LNCAP (cell line): Measurements from ENCODE around the gene TBC1D14.

Experiments
- CTCF ChIP-seq: fragments of 450-650 bp; IDR thresholded peaks from 2 replicates; pipeline ENCODE4 v1.5.1; 2017; ENCODE audit warnings: mild to moderate bottlenecking

Gene TBC1D14

DNA sequence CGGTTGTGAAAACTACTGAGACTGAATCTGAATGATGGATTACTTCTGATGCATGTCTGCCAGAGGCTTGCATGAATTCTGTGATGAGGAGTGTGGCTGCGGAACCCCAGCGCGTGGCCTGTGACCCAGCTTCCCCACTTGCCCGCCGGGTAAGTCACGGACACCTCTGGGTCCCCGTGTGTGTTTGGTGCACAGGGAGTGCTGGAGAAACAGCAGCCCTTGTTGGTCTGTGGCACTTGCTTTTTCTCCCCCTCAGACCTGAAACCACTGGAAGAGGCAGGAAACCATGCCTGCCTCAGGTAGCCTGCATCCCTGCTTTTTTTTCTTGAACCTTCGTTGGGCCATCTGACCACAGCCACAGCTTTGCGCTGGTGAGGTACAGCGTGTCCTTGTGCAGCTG lies 81.6 kb downstream of the TBC1D14 start:
- no peak for TF ChIP-seq CTCF

DNA sequence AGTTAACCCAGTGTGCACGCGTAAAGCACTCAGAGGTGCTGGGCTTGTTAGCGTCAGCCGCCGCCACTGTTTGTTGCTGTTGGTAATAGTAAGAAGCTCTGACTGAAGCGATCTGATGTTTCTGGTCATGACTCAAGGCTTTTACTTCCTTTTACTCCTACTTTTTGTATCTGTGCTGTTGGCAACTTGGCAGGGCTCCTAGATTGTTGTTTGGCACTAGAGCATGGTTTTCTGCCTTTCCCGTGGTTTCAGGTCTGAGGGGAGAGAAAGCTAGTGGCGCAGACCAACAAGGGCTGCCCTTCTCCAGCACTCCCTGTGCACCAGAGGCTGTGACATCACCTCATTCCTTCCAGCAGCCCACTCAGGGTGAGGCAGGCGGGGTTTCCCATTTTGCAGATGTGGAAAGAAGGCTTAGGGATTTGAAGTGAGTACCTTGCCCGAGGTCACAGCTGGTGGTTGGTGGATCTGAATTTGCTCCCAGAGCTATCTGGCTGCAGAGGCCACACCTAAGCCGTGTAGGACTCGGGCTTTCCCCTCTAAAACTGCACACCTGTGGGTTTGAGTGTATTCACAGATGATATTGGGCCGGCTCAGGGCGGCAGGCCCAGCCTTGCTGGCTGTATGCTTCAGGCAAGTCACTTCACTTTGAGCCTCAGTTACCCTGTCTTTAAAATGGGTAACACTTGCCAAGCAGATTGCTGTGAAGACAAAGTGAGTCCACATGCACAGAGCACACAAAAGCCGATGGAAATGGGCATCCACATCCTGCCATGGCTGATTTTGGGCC lies 82.3 kb downstream of the TBC1D14 start:
- no peak for TF ChIP-seq CTCF

DNA sequence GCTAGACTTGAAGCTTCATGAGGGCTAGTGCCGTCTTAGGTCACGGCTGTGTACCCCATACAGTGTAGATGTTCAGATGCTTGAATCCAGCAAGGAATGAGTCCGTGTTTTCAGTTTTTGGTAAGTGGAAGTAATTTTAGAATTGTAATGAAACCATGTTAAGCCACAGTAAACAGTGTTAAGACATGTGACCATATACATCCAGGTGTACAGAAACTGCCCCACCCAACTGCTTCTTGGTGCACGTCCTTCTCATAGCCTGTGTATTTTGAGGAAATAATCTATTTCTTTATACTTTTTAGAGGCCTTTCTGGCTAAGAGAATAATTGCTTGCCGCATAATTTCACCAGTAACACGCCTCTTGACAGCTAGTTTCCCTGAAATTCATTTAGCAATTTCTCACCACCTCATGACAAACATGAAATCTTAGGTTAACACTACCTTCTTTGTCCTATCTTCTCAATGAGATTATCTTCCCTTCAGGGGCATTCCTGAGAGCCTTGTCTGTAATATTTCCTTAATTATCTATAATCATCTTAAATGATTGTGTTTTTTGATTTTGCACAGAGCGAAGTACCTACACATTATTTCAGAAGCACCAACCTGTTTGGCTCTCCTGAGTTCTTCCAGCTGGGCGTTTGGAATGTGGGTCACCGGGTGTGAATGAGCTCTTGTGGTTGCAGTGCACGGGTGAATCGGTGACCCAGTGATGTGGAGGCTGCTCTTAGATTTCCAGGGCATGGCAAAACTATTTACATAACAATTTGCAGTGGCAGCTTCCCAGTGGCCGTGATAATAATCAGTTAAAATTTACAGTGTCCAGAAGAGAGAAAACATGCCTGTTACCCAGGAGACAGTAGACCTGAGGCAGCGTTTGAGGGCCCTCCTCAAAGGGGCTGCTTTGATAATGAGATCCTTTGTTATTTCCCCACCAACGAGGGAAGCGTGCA lies 83.4 kb downstream of the TBC1D14 start:
- no peak for TF ChIP-seq CTCF

DNA sequence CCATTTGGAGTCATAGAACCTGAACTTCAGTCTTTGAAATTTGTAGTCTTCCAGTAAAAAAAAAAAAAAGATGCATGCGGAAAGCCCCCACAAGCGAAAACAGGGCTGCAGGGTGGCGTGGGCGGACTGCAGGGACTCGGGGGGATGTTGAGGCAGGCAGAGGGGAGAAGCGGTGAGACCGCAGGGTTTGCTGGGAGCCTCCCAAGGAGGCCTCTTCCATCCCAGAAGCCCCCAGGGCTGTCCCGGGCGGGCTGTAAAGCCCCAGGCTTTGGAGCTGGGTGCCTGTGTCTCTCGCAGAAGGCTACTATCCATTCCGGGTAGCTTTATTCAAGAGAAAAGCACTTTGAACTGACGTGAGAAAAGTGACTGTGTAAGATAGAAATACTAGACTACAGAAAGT lies 86.9 kb downstream of the TBC1D14 start:
- no peak for TF ChIP-seq CTCF

DNA sequence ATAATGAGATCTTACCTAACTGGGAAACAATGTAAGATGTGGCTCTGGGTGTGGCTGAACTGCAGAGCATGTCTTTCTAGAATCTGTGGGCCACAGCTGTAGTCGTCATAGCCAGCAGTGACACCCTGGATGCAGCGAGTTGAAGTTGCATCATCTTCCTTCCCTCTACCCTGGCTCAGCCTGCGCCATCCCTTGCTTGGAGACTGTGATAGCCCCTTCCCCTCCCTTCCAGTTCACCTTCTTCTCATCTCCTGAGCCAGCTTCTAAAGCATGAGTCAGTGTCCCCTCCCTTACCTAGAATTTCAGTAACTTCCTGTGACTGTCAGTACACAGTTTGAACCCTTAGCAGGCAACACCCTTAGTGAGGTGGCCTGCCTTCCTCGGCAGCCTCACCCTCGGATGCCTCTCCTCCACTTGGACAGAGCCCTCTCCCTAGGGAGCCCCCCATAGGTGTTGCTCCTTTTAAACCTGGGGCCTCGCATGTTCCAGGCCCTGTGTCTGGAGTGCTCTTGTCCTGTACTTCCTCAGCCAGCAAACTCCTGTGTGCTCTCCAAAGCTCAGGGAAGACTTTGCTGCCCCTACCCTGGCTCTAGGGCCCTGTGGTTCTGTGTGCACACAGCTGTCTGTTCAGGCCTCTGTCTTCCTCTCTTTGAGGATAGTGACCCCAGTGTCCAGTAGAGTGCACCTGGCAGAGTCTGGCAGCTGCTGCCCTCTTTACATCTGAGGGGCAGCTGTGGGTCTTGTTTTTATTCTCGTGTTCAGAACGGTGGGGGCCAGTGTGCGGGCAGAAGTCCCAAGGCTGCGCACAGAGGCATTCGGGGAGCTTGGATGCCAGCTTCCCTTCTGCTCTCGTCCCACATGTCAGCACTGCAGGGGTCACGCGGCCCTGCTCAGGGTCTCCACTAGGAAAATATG lies 89.8 kb downstream of the TBC1D14 start:
- TF ChIP-seq CTCF, result no peak

DNA sequence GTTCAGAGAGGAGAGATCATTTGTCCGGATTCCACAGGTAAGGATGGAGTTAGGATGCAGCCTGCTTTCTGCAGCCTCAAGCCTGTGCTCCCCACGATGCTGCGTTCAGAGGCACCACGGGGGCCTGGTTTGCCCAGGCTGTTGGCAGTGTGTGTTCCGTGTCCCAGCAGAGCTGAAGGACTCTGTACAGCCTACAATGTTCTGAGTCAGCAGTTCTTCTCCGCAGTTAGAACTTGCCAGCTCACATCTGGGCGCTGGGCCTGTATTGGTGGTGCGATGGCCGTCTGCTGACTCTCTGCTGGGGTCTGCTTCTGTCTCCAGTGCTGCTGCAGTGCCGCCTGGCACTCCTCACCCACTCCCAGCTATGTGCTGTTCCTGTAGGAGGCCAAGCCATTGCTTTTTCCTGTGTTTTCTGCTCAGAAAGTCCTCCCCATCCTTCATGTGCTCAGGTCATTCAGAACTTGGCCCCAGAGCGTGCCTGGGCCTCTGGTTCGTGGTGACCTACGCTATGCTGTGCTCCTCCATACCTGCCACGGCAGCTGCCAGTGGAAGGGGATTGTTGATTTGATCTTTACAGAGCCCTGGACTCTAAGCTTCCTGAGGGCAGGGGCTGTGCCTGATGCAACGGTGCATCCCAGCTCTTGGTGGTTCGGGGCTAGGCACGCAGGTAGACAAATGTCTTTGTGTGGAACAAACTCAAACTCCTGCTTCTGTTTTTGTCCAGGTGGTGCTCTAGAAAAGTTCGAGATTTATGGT lies 91.0 kb downstream of the TBC1D14 start:
- no peak for TF ChIP-seq CTCF
